ENCODE data around the gene EMC9.

DNA sequence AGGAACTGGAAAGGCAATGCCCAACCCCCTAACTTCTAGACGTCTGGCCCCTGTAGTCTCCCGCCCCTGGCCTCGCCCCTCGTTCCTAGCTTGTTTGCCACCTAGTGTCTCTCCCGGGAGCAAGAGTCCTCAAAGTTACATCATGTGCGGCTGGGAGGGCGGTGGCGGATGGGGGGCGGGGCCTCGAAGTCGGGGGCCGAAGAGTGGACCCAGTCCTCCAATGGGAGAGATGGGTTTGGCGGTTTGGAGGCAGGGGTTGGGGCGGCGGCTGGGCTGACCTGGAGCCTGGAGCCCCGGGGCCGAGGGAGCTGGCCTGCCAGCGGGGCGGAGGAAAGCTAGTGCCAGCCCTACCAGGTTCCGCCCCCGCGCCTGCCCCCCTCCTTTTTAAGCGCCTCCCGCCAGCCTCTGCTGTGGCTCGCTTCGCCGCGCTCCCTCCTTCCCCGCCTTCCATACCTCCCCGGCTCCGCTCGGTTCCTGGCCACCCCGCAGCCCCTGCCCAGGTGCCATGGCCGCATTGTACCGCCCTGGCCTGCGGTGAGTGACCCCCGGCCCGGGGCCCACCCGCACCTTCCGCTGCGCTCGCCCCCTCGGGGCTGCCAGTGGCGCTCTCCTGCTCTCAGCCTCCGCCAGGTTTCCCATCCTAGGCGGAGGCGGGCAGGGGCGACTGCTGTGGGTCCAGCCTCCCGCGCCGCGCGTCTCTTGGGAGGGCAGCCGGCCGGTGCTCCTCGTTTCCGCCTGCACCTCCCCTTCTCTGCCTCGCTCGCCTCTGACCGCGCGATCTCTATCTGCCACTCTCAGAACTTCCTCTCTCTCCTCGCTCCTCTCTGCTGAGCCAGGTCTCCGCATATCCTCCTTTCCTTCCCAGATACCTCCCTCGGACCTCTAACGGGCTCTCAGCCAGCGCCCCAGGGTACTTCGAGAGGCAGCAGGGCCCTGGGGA is 47.2 kb downstream of the EMC9 start, which contains the start of gene PCK2:
- peak; percentile 87 to 97 for TF ChIP-seq POLR2A (IDR thresholded peaks at IDR 0.05; ENCODE audit: control extremely low read depth in 1 of 2, low read depth in 2 of 2, low read length in 2 of 2)
- peak; percentile 77 for TF ChIP-seq POLR2AphosphoS5 (IDR thresholded peaks at IDR 0.05; ENCODE audit: low read depth, low read length)
- no peak for TF ChIP-seq CBX8 (IDR thresholded peaks at IDR 0.05; ENCODE audit: borderline replicate concordance, low read depth, low read length)
- TF ChIP-seq, protein P1, sequence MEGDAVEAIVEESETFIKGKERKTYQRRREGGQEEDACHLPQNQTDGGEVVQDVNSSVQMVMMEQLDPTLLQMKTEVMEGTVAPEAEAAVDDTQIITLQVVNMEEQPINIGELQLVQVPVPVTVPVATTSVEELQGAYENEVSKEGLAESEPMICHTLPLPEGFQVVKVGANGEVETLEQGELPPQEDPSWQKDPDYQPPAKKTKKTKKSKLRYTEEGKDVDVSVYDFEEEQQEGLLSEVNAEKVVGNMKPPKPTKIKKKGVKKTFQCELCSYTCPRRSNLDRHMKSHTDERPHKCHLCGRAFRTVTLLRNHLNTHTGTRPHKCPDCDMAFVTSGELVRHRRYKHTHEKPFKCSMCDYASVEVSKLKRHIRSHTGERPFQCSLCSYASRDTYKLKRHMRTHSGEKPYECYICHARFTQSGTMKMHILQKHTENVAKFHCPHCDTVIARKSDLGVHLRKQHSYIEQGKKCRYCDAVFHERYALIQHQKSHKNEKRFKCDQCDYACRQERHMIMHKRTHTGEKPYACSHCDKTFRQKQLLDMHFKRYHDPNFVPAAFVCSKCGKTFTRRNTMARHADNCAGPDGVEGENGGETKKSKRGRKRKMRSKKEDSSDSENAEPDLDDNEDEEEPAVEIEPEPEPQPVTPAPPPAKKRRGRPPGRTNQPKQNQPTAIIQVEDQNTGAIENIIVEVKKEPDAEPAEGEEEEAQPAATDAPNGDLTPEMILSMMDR (IDR thresholded peaks at IDR 0.05; ENCODE audit: control extremely low read depth in 1 of 3, insufficient read depth in 1 of 3, low read depth in 1 of 3, low read length in 3 of 3) = no peak
- TF ChIP-seq EZH2 (IDR thresholded peaks at IDR 0.05; ENCODE audit: low read depth, low read length, severe bottlenecking) = no peak
- TF ChIP-seq TAF1 (IDR thresholded peaks at IDR 0.05; ENCODE audit: low read depth, low read length) = peak; percentile 79
- no peak for TF ChIP-seq CHD2 (IDR thresholded peaks at IDR 0.05; ENCODE audit: low read length)

Measured in H1 (cell line).